Medulla oblongata (tissue), 1 donor: ENCODE measurements around the gene THSD7A.

Experiments
- DNase-seq: peaks from one replicate; pipeline ENCODE4 v3.0.0-alpha.2; 2015; ENCODE audit errors: extremely low spot score

The THSD7A gene

DNA sequence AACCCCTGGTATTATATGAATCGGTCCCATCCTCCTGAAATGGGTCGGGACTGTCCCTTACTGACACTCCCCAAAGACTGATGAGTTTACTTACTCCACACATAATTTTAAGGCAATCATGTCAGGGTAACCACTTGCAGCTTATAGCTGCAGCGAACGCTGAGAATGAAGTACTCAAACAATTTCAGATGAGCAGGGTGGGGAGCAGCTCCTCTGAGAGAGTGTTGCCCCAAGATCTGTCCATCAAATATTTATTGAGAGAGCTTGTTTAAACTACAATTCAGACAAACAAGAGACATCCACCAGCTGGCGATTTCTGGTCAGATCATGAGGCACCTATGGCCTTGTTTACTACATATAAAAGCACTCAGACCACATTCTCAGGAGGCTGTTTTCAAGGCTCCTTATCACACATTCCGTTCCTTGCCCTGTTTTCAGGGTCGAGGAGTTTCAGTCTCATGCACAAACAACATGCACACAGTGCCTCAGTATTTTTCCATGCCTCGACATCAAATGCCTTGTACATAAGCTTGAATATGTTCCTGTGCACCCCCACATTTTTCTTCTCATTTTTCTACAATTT lies 80.1 kb downstream of the THSD7A start:
- no peak for DNase-seq

GRCh38 chr7:11751315-11751714 lies 80.7 kb downstream of the THSD7A start:
- no peak for DNase-seq

DNA sequence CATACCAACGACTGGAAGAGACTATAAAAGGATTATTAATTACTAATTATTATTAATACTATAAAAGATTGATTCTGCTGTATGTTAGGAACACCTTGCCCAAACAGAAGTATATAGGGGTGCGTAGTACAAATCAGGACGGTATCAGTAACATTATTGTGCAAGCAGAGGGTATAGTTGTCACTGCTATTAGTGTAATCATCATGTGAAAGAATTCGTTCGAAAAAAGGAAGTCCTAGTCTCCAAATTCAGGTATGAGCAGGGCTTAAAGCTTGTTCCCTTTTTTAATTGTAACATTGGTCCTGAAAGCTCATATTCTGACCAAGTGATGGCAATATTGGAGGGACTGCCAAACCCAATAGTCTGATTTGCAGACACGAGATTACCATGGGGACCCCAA lies 81.8 kb downstream of the THSD7A start:
- no peak for DNase-seq

- DNase-seq: no peak
These were observed 82.4 kb downstream of the THSD7A start for GRCh38 chr7:11749629-11750028.

DNA sequence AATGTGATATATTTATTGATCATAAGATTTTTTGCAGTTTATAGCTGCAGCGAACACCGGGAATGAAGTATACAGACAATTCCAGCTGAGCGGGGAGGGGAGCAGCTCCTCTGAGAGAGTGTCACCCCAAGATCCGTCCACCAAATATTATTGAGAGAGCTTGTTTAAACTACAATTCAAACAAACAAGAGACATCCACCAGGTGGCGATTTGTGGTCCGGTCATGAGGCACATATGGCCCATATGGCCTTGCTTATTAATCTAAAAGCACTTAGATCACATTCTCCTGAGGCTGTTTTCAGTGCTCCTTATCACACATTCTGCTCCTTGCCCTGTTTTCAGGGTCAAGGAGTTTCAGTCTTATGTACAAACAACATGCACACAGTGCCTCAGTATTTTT lies 83.1 kb downstream of the THSD7A start:
- no peak for DNase-seq

DNA sequence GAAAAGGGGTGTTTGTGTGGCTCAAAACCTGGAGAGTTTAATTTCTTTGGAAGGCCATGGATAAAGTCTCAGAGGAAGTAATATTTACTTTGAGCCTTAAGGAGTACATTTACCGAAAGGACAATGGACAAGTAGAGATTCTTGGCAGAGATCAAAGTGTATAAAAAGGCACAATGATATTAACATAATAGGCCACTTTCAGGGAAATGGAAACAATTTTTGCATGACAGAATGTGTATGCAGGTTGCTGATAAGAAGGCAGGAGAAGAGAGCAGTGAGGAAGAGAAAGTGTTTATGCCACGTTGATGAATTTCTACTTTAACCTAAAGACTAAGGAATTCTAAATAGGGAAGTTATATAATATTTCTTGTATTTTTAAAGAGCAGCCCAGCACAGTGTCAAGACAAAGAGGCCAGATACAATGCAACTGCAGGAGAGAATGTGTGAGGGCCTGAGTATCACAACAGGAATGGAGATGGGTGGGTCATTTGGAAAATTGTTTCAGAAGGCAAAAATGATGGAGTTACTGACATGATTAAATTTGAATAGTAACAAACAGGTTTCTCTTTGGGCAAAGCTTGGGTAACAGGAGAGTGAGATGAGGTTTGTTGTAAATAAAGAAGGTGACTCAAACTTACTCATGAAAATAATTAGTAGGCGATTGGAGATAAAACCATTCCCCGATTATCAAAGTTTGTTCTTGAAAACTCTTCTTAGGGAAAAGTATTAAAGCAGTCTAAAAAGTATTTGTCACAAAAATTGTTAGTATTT lies 84.1 kb downstream of the THSD7A start:
- DNase-seq: no peak

DNA sequence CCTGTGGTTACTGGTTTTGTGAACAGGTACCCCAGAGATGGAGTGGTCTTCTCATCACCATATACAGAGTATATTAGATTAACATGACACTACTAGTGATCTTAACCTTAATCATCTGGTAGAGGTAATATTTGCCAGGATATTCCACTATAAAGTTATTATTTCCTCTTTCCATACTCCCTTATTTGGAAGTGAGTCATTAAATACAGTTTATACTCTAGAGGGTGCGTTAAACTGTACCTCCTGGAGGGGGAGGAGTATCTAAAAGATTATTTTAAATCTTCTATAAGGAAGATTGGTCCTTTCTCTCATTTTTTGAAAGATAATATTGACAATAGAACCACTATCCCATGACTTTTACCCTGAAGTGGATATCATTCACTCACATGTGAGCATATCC lies 85.4 kb downstream of the THSD7A start:
- DNase-seq: no peak

- no peak for DNase-seq
These were observed 88.5 kb downstream of the THSD7A start for GRCh38 chr7:11743548-11743947.

- DNase-seq: no peak
These were observed 89.0 kb downstream of the THSD7A start for GRCh38 chr7:11743016-11743415.

DNA sequence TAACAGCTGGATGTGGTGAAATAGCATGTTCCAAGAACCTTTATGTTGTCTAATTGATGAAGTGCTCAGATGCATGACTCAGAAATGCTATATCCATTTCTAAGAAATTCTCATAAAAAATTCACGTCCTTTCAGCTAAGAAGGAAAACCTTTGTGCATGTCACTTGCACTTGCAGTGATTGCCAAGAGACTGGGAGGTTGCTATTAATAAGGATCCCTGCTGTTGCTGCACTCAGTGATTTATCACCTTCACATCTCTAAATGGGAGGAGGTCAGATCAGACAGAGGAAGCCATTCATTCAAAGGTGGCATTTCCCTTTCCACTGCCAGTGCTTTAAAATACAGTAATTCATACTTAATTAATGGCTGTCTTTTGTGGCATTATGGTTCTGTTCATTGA lies 89.5 kb downstream of the THSD7A start:
- no peak for DNase-seq

DNA sequence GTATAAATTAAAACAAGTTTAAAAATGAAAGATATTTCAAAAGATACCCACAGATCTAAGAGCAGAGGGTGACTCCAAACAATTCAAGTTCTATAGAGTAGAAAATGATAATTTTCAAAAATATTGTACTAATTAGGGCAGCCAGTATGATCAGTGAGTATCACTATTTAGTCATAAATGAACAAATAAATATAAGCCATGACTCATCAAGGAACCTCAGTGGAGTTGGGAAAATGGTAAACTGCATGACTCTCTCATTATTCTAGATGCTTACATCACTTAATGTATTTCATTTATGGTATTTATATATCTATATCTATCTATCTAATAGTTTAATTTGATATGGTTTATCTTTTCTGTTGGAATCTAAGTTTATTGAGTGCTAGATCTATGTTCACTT lies 94.3 kb downstream of the THSD7A start:
- no peak for DNase-seq

DNA sequence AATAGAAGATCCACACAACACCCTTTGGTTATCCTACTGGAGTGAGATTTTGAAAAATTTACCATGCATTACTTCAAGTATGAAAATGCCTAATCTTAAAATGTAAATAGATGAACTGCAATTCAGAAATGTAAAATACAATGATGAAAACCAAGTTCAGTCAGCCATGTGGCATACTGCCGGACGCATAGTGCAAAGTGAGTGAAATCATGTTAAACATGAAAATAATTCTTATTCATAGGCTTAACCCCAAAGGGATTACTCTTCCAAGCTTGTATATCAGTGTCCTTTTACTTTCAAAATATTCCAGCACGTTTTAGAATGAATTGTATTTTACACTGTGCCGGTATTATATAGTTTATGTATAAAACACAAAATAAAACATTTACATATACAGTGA lies 99.8 kb downstream of the THSD7A start:
- DNase-seq: no peak

DNA sequence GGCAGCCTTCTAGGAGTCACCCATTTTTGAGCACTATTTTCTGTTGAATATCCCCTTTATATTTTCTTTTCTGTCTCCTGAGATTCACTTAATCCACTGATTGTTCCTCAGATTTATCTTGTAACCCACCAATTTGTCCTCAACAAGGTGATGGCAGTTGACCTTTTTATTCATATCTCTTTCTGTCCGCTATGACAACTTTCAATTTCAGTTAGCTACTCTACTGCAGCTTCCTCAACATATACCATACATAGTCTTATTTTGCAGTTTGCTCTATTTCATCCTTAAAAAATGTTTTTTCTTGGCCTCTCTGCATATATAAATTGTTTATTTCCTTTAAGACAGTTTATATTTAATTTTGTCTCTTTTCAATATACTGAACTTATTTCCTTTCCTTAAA lies 101.3 kb downstream of the THSD7A start:
- DNase-seq: no peak

DNA sequence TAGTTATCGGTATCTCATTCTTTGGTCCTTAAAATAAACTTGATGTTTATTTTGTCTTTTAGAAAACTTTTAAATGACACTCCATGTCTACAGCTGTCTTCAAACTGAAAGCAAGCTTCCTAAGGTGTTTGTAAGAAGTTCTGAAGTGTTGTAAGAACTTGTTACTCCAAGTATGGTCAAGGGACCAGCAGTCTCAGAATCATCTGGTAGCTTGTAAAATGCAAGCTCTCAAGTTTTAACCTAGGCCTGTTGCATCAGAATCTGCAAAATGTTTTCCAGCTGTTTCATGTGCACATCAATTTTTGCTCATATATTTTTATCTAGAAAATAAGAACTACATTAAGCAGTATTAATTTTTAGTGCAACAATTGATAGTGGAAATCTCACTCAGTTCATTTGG lies 104.1 kb downstream of the THSD7A start:
- no peak for DNase-seq

GRCh38 chr7:11726794-11727155 lies 105.2 kb downstream of the THSD7A start:
- no peak for DNase-seq

DNA sequence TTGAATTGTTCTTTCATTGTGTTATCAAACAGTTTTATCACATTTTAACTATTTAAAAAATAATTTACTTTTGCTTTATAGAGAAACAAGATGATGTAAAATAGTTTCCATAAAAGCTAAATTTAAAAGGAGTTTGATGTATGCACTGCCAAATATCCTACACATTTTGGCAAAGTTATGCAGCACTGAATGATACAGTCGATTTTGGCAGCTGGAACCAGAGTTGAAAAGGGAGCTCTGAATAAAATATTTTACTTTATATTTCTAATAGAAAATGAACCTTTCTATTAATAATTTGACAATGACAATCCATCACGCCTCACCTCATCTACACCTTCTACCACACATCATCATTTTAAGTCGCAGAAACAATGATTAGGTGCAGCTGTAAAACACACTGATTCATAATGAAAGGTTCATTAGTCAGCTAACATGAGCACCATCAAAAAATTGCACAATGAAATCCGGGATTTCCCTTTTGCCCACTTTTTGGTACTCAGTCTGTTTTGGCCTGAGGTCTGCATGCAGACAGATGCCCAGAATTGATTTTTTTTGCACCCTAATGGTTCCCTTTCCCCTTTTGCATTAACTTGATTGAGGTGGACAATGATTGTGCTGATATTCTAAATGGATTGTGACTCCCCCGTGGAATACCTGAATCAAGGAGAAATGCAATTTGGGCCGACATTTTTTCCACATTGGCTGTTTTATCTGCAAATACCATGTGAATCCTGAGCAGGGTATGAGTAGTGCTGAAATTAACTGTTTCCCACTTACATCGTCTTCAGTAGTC lies 105.8 kb downstream of the THSD7A start:
- no peak for DNase-seq

GRCh38 chr7:11716185-11716584 lies 115.8 kb downstream of the THSD7A start:
- no peak for DNase-seq

GRCh38 chr7:11714676-11715075 lies 117.3 kb downstream of the THSD7A start:
- no peak for DNase-seq

- DNase-seq: no peak
These were observed 117.8 kb downstream of the THSD7A start for GRCh38 chr7:11714205-11714604.

- no peak for DNase-seq
These were observed 118.6 kb downstream of the THSD7A start for GRCh38 chr7:11713352-11713751.

DNA sequence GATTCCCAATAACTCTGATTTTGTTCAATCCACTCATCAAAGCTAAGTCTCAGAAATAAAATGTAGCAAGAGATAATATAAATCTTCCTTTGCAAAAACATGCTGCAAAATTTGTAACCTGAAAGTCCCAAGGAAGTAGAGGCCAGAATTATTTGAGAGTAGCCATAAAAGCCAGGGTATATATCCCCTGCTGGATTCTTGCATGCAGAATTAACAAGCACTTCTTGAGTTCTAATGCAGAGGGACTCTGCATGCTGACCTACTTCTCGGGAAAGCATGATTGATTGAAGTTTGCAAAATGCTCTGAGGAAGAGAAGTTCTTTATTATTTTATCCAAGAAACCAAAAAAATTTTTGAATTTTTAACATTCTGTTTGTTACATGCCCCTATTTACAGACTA lies 121.6 kb downstream of the THSD7A start:
- DNase-seq: no peak

DNA sequence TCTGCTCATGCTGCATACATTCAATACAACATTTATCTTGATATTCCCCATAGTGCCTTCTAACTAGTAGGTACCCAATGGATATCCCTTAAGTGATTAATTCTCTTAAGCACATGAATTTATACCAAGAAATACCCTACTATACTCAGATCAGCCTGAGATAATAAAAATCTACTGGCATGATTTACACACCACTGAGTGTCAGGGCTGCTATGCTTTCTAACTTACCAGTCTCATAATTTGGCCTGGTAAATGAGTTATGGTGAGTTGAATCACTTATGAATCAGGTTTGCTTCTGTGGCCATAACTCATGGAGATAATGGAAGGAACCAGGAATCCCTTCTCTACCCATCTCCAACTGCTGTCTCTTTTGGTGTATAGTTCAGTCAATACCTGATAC lies 122.8 kb downstream of the THSD7A start:
- DNase-seq: no peak

- no peak for DNase-seq
These were observed 124.3 kb downstream of the THSD7A start for GRCh38 chr7:11707606-11708193.
